Measurements from ENCODE around the gene RMDN2.

DNA sequence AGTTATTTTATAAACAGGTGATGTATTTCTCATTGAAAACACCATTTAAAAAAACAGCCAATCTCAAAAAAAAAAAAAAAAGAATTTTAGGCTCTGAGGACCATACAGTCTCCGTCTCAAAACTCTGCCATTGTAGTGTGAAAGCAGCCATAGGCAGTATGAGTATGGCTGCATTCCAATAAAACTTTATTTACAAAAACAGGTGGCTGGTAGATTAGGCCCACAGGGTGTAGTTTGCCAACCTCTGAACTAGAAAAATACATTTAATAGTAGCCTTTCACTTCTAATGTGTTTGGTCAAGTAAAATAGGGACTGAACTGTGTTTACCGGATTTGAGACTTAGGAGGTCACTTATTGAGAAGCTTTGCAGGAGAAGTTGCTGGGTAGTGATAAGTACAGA is 19.2 kb downstream of the RMDN2 start:
- TF ChIP-seq, protein P1, sequence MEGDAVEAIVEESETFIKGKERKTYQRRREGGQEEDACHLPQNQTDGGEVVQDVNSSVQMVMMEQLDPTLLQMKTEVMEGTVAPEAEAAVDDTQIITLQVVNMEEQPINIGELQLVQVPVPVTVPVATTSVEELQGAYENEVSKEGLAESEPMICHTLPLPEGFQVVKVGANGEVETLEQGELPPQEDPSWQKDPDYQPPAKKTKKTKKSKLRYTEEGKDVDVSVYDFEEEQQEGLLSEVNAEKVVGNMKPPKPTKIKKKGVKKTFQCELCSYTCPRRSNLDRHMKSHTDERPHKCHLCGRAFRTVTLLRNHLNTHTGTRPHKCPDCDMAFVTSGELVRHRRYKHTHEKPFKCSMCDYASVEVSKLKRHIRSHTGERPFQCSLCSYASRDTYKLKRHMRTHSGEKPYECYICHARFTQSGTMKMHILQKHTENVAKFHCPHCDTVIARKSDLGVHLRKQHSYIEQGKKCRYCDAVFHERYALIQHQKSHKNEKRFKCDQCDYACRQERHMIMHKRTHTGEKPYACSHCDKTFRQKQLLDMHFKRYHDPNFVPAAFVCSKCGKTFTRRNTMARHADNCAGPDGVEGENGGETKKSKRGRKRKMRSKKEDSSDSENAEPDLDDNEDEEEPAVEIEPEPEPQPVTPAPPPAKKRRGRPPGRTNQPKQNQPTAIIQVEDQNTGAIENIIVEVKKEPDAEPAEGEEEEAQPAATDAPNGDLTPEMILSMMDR (IDR thresholded peaks at IDR 0.05), result no peak
- no peak for TF ChIP-seq POLR2A (IDR thresholded peaks at IDR 0.05)

All from uterus (tissue), 2 donors.